Transverse colon (tissue), 4 donors: ENCODE measurements around the gene EIF3D.

Experiments used
- EP300 ChIP-seq: sonication (generic); formaldehyde crosslinking; IDR thresholded peaks from one replicate; pipeline ENCODE4 v1.6.1; 2017; ENCODE audit warnings: antibody characterized with exemption, low read depth
- POLR2A ChIP-seq: fragments of 450-650 bp; IDR thresholded peaks from one replicate; pipeline ENCODE4 v1.6.1; 2016; ENCODE audit warnings: antibody characterized with exemption, mild to moderate bottlenecking, moderate library complexity
- POLR2AphosphoS5 ChIP-seq, 3 donors: sonication (generic); formaldehyde crosslinking; IDR thresholded peaks; one replicate each; pipeline ENCODE4 v1.6.1; 2016; ENCODE audit warnings: antibody characterized with exemption in 3 of 3
- TF ChIP-seq, protein P1 (sequence below), 5 experiments: fragments of 200-600 bp in 3 of 5; fragments of 450-650 bp in 2 of 5; sonication (generic) in 3 of 5; IDR thresholded peaks; 1 replicate in 2 of 5; 2 replicates in 3 of 5; pipeline ENCODE4 v1.5.1; 2016 to 2017; ENCODE audit warnings: antibody characterized with exemption in 5 of 5, inconsistent platforms in 3 of 5, mild to moderate bottlenecking in 2 of 5, moderate library complexity in 1 of 5

- TF ChIP-seq, protein P1, sequence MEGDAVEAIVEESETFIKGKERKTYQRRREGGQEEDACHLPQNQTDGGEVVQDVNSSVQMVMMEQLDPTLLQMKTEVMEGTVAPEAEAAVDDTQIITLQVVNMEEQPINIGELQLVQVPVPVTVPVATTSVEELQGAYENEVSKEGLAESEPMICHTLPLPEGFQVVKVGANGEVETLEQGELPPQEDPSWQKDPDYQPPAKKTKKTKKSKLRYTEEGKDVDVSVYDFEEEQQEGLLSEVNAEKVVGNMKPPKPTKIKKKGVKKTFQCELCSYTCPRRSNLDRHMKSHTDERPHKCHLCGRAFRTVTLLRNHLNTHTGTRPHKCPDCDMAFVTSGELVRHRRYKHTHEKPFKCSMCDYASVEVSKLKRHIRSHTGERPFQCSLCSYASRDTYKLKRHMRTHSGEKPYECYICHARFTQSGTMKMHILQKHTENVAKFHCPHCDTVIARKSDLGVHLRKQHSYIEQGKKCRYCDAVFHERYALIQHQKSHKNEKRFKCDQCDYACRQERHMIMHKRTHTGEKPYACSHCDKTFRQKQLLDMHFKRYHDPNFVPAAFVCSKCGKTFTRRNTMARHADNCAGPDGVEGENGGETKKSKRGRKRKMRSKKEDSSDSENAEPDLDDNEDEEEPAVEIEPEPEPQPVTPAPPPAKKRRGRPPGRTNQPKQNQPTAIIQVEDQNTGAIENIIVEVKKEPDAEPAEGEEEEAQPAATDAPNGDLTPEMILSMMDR (IDR thresholded peaks at IDR 0.05) = no peak
- no peak for TF ChIP-seq POLR2A
- no peak for TF ChIP-seq EP300
- TF ChIP-seq POLR2AphosphoS5 (IDR thresholded peaks at IDR 0.05) = no peak
These were observed 49.7 kb upstream of the EIF3D start for GRCh38 chr22:36578619-36579018.
